Ovary (tissue), 3 donors: ENCODE results near the gene EYS.

Source experiments
- CTCF ChIP-seq, 3 donors: fragments of 450-650 bp in 2 of 3; fragments of 200-600 bp in 1 of 3; IDR thresholded peaks; one replicate each; pipeline versions ENCODE4 v1.5.1 to v1.8.0; 2016 to 2022; ENCODE audit warnings: antibody characterized with exemption in 3 of 3, mild to moderate bottlenecking in 1 of 3
- EP300 ChIP-seq: sonication (generic); formaldehyde crosslinking; IDR thresholded peaks from one replicate; pipeline ENCODE4 v1.6.1; 2017; ENCODE audit warnings: antibody characterized with exemption
- POLR2A ChIP-seq: fragments of 450-650 bp; IDR thresholded peaks from one replicate; pipeline ENCODE4 v1.6.1; 2017; ENCODE audit warnings: antibody characterized with exemption, mild to moderate bottlenecking, moderate library complexity
- donor health status: DM: no; HTN: no; CAD: no.

- TF ChIP-seq CTCF (IDR thresholded peaks at IDR 0.05) (no peak), POLR2A (no peak), EP300 (no peak)
Measured at GRCh38 chr6:64197246-64197645, 1509.8 kb downstream of the EYS start.
